Prostate gland (tissue), 2 donors: ENCODE results near the gene ZBTB16. TPM values are rescaled to one million over a fixed set of nuclear protein-coding genes. Genes with fewer than 3 reads are reported as not detected.
A peak's percentile ranks its signal among the peaks of the same experiment; 100 is the strongest.

Source experiments
- DNase-seq: peaks from one replicate; pipeline ENCODE4 v3.0.0-alpha.2; 2019; ENCODE audit warnings: low spot score
- H3K27ac ChIP-seq, 2 donors: fragments of 200-600 bp; sonication (generic); 2 replicates each; pipeline ENCODE4 v1.5.1; 2017 to 2019
- H3K27me3 ChIP-seq: fragments of 200-600 bp; sonication (generic); replicated peaks from 2 replicates; pipeline ENCODE4 v1.5.1; 2019; ENCODE audit not compliant: insufficient read depth
- H3K36me3 ChIP-seq, 2 donors: fragments of 200-600 bp; sonication (generic); 1 replicate in 1 of 2; 2 replicates in 1 of 2; pipeline versions ENCODE4 v1.5.1 to v1.8.1; 2017 to 2019
- H3K4me1 ChIP-seq: fragments of 200-600 bp; sonication (generic); replicated peaks from 2 replicates; pipeline ENCODE4 v1.5.1; 2019
- H3K4me3 ChIP-seq, 2 donors: fragments of 200-600 bp; sonication (generic); 2 replicates each; pipeline ENCODE4 v1.5.1; 2017 to 2019
- H3K9me3 ChIP-seq: fragments of 200-600 bp; sonication (generic); 2 replicates; pipeline ENCODE4 v1.5.1; 2017
- POLR2A ChIP-seq: fragments of 450-650 bp; IDR thresholded peaks from one replicate; pipeline ENCODE4 v1.6.1; 2016; ENCODE audit warnings: antibody characterized with exemption, mild to moderate bottlenecking
- POLR2AphosphoS5 ChIP-seq: sonication (generic); formaldehyde crosslinking; IDR thresholded peaks from one replicate; pipeline ENCODE4 v1.6.1; 2017; ENCODE audit warnings: antibody characterized with exemption
- WGBS: methylation state at CpG from one replicate; pipeline ENCODE4 v1.1.5; 2018; 5-methylcytosine and 5-hydroxymethylcytosine counted together
- intact Hi-C: fragments of 100-400 bp; cut with DNase I; formaldehyde crosslinking; loops from one replicate; pipeline ENCODE4 v1.14.2; 2022
- total RNA-seq, 2 donors: library from RNA; depleted of rRNA; stranded (reverse); fragments of >200 nt; gene quantifications; one replicate each; pipeline ENCODE4 v1.1.0, GENCODE V29; 2016
- TF ChIP-seq, protein P1 (sequence below), 4 experiments: fragments of 200-600 bp in 2 of 4; fragments of 450-650 bp in 2 of 4; sonication (generic) in 2 of 4; IDR thresholded peaks; 1 replicate in 3 of 4; 2 replicates in 1 of 4; pipeline ENCODE4 v1.5.1; 2016 to 2019; ENCODE audit warnings: antibody characterized with exemption in 4 of 4, mild to moderate bottlenecking in 2 of 4, moderate library complexity in 2 of 4

The ZBTB16 gene
- total RNA-seq, 2 donors from 2014 or later, result 171 to 230 TPM

DNA sequence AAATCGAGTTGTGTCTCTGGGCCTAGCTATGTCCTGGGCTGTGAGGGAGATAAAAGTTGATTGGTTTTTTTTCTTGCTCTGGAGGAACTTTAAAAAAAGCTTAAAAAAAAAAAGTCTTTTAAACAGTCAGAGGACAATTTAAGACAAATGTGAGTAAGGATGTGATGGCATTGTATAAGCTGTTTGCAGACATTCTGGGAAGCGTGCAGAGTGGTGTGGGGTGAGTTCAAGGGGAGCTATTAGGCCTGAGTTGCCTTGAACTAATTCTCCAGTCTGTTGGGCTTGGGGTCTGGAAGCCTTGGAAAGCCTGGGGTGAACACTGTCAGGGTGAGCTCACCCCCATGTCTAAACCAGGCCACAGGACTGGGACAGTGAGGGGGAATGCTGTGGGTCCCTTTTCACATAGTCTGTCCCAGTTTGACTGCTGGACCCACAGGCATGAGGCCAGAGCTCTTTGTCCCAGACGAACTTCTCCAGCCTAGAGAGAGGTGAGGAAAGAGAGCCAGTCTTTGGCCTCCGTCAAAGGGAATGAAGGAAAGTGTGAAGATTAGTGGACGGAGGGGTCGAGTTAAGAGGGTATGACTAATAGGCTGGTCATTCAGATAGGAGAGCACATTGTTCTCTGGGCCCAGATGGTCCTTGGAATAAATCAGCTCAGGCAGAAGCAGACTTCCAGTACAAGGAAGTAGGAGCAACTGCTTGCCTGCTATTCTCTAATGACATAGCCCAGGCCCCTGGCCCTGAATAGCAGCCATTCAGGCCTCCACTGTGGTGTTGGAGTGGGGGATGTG, 160.2 kb downstream of the ZBTB16 start:
- Histone ChIP-seq H3K4me3 (no peak overlapping the region), H3K27ac (peak overlapping the region in 1 of 2 donors; percentile 47), H3K36me3 (no peaks in the 10 kb centered on the region), H3K9me3 (no peaks in the 10 kb centered on the region), H3K4me1 (peaks cover 18% of the 10 kb centered on the region), H3K27me3 (no peaks in the 10 kb centered on the region)
- WGBS, result 52% methylated on average over 6 of the region's 6 CpGs
- no peak for DNase-seq
- TF ChIP-seq POLR2A (no peak), POLR2AphosphoS5 (peak; percentile 18)
- intact Hi-C loops, result no loop called here

DNA sequence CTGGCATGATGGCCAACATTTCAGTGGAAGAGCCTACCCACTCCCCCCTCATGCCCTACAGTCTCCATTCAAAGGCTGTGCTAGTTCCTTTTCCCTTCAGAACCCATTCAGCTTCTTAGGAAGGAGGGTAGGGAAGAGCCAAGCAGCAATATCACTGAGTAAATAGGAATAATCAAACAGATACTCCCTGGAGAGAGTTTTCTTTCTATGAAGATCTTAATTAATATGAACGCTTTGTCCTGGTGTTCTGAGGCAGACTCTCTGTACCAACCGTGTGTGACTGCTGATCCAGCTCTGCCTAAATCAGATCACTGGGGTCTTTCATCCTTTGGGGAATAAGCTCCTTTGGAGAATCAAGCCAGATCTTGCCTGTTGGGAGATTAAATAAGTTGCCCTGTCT, 161.5 kb downstream of the ZBTB16 start:
- Histone ChIP-seq H3K9me3 (no peaks in the 10 kb centered on the region), H3K36me3 (no peaks in the 10 kb centered on the region), H3K27ac (peak overlapping the region in 1 of 2 donors; percentile 47), H3K4me3 (no peak overlapping the region), H3K27me3 (no peaks in the 10 kb centered on the region), H3K4me1 (peaks cover 16% of the 10 kb centered on the region)
- no peak for DNase-seq
- WGBS, result 77% methylated on average over 2 of the region's 2 CpGs
- intact Hi-C loops, result no loop called here
- TF ChIP-seq POLR2A, result no peak
- TF ChIP-seq, protein P1, sequence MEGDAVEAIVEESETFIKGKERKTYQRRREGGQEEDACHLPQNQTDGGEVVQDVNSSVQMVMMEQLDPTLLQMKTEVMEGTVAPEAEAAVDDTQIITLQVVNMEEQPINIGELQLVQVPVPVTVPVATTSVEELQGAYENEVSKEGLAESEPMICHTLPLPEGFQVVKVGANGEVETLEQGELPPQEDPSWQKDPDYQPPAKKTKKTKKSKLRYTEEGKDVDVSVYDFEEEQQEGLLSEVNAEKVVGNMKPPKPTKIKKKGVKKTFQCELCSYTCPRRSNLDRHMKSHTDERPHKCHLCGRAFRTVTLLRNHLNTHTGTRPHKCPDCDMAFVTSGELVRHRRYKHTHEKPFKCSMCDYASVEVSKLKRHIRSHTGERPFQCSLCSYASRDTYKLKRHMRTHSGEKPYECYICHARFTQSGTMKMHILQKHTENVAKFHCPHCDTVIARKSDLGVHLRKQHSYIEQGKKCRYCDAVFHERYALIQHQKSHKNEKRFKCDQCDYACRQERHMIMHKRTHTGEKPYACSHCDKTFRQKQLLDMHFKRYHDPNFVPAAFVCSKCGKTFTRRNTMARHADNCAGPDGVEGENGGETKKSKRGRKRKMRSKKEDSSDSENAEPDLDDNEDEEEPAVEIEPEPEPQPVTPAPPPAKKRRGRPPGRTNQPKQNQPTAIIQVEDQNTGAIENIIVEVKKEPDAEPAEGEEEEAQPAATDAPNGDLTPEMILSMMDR (IDR thresholded peaks at IDR 0.05), result no peak
- no peak for TF ChIP-seq POLR2AphosphoS5

DNA sequence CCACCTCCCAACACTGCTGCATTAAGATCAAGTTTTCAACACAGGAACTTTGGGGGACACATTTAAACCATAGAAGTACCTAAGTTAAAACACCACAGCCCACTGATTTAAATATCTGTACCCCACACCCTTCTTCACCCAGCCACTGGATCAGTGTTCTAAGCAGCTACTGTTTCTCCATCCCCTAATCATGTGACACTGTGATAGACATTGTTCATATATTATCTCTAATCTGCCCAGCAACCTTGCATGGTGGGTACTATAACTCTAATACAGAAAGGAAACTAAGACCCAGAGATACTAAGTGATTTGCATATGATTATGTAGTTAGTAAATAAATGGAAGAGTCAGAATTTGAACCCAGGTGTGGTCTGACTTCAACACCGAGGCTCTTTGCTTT, 166.2 kb downstream of the ZBTB16 start:
- no peak for TF ChIP-seq POLR2A
- TF ChIP-seq, protein P1 (IDR thresholded peaks at IDR 0.05), result no peak
- no peak for TF ChIP-seq POLR2AphosphoS5
- peaks cover 5% of the 10 kb centered on the region for H3K4me1 ChIP-seq
- no peak overlapping the region for H3K4me3 ChIP-seq
- no peak overlapping the region for H3K27ac ChIP-seq
- intact Hi-C loops, result no loop called here
- no peaks in the 10 kb centered on the region for H3K27me3 ChIP-seq
- no peaks in the 10 kb centered on the region for H3K9me3 ChIP-seq
- 91% methylated on average over 1 of the region's 1 CpG for WGBS
- DNase-seq, result no peak
- peaks cover 0 to 3% of the 10 kb centered on the region in 2 donors for H3K36me3 ChIP-seq

DNA sequence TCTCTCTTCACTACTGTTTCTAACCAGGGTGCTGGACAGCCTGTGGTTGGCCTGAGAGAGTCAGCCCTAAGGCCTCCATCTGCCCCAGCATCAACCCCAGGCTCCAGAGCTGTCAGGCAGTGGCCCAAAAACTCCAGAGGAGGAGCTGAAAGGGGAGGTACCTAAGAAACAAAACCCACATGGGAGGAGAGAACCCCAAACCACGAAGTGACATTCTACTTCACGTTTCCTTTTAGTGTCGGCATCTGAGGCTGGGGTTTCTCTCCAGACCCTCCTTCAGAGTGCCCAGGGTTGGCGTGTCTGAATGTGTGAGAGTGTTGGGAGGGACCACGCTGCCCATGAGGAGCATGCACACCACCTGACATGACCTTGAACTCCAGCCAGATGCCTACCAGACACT, 166.8 kb downstream of the ZBTB16 start:
- H3K4me1 ChIP-seq, result peaks cover 5% of the 10 kb centered on the region
- intact Hi-C loops, result no loop called here
- no peak for DNase-seq
- H3K27ac ChIP-seq, result no peak overlapping the region
- H3K4me3 ChIP-seq, result no peak overlapping the region
- no peaks in the 10 kb centered on the region for H3K27me3 ChIP-seq
- 81% methylated on average over 5 of the region's 5 CpGs for WGBS
- no peak for TF ChIP-seq POLR2AphosphoS5
- TF ChIP-seq, protein P1 (IDR thresholded peaks at IDR 0.05), result no peak
- H3K36me3 ChIP-seq, result peaks cover 0 to 3% of the 10 kb centered on the region in 2 donors
- H3K9me3 ChIP-seq, result no peaks in the 10 kb centered on the region

DNA sequence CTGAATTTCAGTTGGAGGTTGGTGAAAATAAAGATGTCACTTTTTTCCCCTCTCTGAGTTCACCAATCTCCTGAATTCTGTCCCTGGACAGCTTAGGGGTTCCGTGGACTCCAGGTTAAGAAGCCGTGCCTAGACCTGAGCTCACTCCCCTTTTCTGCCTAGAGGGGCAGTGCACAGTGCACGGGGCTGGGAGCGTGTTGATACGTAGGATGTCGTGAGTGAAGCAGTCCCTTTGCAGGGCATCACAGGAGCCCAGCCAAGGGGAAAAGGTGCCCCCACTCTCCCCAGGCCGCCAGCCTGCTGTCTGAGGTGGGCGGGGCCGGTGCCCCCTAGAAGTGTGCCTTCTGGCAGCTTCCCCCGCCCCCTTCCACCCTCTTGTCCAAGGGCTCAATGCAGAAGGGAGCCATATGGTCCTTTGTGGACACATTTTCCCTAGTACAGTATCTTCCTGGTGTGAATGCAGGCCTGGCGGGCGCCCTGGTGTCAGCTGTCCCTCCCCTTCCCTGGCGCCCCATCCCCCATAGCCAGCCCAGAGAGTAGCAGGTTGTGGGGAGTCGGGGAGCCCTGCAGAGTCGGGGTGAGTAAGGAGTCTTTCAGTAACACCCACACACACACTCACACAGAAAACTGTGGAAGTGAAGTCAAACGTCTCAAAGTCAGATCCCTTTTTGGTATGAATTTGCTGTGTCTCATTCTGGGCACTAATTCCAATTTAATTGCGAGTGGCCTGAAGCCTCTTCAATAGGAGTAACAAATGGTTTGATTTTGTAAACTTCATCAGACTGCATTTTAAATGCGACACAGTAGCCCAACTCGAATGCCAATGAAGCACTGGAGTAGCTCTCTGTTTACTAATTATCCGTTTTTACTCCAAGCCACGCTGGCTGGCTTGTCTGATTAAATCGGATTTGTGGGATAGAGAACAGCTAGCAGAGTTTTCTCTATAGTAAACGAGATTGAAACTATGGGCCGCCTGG, 169.2 kb downstream of the ZBTB16 start:
- Histone ChIP-seq H3K27me3 (no peaks in the 10 kb centered on the region), H3K4me3 (no peak overlapping the region), H3K4me1 (peaks cover 5% of the 10 kb centered on the region), H3K36me3 (peaks cover 0 to 3% of the 10 kb centered on the region in 2 donors), H3K27ac (peak overlapping the region; percentile 14 to 36), H3K9me3 (no peaks in the 10 kb centered on the region)
- DNase-seq, result no peak
- WGBS, result 57% methylated on average over 24 of the region's 24 CpGs
- TF ChIP-seq POLR2AphosphoS5 (no peak), POLR2A (no peak)
- TF ChIP-seq, protein P1 (IDR thresholded peaks at IDR 0.05), result no peak
- intact Hi-C loops, result no loop called here
